Activated CD4-positive, CD25-positive, alpha-beta regulatory T cell treated with anti-CD3 and anti-CD28 coated beads, Interleukin-2, amount 50 U/mL, for 24 hours (primary cell): ENCODE data around the gene ADGRF3.
A peak's percentile ranks its signal among the peaks of the same experiment; 100 is the strongest.
"Not testable (repeated sequence)": the region's sequence is repeated elsewhere in the genome, so short reads cannot be mapped to it uniquely, and the experiment has no call there.

Source experiments
- ATAC-seq, 2 donors: fragments of 150-1000 bp; cut with Tn5 transposase; one replicate each; pipeline ENCODE4 v1.10.0; 2021; ENCODE audit warnings: mild to moderate bottlenecking in 1 of 2, moderate library complexity in 1 of 2

The ADGRF3 gene, protein sequence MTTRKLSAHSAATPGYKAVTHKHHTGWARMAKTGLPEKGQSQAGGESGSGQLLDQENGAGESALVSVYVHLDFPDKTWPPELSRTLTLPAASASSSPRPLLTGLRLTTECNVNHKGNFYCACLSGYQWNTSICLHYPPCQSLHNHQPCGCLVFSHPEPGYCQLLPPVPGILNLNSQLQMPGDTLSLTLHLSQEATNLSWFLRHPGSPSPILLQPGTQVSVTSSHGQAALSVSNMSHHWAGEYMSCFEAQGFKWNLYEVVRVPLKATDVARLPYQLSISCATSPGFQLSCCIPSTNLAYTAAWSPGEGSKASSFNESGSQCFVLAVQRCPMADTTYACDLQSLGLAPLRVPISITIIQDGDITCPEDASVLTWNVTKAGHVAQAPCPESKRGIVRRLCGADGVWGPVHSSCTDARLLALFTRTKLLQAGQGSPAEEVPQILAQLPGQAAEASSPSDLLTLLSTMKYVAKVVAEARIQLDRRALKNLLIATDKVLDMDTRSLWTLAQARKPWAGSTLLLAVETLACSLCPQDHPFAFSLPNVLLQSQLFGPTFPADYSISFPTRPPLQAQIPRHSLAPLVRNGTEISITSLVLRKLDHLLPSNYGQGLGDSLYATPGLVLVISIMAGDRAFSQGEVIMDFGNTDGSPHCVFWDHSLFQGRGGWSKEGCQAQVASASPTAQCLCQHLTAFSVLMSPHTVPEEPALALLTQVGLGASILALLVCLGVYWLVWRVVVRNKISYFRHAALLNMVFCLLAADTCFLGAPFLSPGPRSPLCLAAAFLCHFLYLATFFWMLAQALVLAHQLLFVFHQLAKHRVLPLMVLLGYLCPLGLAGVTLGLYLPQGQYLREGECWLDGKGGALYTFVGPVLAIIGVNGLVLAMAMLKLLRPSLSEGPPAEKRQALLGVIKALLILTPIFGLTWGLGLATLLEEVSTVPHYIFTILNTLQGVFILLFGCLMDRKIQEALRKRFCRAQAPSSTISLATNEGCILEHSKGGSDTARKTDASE

DNA sequence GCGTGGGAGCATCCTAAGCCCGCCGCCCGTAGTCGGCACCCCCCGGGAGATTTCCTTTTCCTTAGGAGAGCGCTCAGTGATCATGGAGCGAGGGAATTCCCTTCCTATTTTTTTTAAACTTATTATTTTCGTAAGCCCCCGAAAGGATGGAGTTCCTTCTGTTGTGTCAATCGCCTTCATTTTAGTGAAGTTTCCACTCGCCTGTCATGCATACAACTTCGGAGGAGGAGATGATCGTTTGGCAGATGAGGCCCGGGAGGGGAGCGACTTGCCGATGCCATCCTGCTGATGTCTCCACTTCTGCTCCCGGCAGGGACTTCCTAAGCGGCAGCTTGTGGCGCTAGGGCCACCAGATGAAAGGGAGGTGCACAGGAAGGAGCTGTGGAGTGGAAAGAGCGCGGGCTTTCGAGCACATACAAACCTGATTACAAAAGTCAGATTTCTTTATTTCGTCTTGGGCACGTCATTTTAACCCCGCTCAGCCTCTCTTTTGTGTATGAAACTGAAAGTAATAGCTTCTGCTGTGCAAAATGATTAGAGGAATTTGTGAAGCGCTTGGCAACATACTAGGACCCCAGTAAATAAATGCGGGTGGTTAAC lies at the start of gene ADGRF3:
TSS of gene ADGRF3 (minus strand) at position 336 of the 600 bp plus-strand sequence. CDS start 555 bp downstream, outside the sequence.
- ATAC-seq = peak; percentile 15 to 21

DNA sequence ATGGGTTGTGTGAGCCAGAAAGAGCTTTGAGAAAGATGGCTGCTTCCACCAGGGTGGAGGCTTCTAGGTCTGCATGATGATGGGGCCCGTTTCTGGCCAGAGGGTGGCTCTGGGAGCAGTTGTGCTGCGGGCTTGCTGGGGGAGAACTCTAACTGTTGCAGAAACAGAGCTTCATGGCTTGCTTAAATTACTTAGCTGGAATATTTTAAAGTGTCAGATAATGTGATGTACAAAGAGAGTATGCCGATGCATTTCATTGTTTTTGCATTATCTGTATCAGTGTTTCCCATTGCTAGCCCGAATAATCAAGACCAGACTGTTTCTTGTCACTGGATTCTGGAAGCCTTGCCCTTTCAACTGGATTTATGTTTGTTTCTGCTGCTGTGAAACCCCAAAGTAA lies 48.8 kb upstream of the ADGRF3 start:
- no peak for ATAC-seq

DNA sequence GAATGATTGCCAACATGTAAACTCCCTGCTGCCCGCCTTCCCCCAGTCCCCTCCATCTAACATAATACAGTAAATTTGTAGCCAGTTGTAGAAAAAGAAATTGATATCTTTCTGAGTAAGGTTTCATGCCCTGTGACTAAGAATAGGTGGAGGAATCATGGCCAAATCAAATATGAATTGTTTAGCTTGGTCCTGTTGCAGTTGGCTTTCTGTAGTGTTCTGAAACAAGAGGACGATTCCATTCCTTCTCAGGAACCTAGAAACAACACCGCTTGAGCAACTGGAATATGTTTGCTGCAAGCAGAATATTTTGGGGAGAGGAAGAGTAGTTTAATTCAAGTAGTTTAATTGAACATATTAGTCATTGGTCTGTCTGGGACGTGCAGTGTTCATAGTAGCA lies 48.1 kb upstream of the ADGRF3 start:
- no peak for ATAC-seq

DNA sequence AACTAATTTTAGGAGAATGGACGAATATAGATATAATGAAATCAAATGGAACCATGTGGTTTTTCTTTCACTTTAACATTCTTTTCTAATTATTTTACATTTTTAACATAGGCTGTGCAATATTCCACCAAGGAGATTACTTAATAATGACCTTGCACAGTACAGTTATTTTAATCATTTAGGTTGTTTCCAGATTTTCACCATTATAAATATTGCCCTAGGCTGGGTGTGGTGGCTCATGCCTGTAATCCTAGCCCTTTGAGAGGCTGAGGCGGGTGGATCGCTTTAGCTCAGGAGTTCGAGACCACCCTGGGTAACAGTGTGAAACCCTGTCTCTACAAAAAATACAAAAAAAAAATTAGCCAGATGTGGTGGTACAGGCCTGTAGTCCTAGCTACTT lies 40.6 kb upstream of the ADGRF3 start:
- no peak for ATAC-seq

DNA sequence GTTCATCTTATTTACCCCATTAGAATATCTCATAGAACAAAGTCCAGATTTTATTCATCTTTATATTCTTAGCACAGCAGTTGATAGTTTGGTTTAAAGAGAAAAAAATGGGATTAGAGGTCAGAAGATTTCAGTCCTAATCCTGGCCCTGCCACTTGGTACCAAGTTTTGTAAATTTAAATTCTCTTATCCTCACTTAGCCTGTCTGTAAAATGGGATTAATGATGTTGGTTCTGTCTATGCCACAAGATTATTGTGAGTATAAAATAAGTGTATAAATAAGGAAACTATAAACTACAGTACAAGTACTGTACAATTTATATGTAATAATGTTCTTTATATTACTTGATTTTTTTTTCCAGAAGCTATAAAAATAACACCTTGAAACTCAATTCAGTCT lies 38.0 kb upstream of the ADGRF3 start:
- ATAC-seq = no peak

DNA sequence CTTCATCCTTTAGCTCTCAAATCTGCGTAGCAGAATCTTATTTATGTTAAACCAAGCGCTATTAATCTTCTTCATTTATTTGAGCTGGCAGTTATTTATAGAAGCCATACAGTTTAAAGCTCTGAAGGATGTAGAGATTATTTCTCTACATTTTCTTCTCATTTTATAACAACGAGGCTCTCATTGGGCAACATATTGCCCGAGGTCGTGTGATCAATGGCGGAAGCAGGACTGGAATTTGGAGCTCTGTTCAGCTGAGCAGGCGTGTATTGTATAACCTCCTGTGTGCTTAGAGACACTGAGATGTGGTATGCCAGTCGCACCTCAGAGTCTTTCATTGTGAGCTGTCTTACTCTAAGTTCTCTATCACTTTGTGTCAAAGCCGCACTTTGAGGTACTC lies 37.6 kb upstream of the ADGRF3 start:
- ATAC-seq = no peak

DNA sequence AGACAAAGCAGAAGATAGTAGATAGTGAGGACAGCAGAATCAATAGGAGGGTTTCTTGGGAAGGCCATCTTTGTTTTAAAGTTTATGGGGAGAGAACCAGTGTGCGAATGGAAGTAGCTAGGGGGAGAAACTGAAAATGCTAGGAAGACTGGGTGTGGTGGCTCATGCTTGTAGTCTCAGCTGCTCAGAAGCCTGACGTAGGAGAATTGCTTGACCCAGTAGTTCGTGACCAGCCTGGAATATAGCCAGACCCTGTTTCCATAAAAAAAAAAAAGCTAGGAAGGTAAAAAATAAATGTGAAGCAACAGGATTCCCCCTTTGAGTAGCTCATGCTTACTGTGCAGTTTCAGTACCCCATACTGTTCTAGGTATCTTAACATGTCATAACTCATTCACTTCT lies 36.0 kb upstream of the ADGRF3 start:
- no peak for ATAC-seq

DNA sequence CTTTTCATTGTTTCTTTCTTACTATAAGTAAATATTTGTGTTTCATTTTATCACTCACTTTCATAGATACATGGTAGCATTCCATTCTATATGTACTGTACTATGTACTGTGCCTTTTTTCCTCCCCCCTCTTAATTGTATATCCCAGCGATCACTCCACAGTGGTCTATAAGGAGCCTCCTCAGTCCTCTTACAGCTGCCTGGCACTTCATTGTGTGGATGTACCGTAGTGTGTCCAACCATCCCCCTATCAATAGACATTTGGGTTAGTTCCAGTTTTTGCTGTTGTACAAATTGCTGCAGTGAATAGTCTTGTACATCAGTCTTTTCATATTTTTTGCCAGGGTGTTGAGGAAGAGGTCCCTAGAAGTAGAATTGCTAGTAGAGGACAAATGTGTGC lies 33.7 kb upstream of the ADGRF3 start:
- no peak for ATAC-seq

DNA sequence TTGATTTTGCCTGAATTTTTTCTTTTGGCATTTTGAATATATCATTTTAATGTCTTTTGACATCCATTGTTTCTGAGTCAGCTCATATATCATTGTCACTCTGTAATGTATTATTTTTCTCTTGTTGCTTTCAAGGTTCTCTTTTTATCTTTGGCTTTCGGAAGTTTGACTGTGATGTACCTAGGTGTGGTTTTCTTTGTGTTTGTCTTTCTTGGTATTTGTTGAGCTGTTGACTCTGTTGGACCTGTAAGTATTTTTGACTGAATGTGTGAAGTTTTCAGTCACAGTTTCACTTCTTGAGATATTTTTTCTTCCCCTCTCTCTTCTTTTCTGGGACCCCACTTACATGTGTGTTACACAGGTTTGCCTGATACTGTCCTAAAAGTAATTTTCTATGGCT lies 30.2 kb upstream of the ADGRF3 start:
- no peak for ATAC-seq

DNA sequence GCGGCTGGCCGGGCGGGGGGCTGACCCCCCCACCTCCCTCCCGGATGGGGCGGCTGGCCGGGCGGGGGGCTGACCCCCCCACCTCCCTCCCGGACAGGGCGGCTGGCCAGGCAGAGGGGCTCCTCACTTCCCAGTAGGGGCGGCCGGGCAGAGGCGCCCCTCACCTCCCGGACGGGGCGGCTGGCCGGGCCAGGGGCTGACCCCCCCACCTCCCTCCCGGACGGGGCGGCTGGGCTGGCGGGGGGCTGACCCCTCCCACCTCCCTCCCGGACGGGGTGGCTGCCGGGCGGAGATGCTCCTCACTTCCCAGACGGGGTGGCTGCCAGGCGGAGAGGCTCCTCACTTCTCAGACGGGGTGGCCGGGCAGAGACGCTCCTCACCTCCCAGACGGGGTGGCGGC lies 24.3 kb upstream of the ADGRF3 start:
- ATAC-seq = not testable (repeated sequence)

DNA sequence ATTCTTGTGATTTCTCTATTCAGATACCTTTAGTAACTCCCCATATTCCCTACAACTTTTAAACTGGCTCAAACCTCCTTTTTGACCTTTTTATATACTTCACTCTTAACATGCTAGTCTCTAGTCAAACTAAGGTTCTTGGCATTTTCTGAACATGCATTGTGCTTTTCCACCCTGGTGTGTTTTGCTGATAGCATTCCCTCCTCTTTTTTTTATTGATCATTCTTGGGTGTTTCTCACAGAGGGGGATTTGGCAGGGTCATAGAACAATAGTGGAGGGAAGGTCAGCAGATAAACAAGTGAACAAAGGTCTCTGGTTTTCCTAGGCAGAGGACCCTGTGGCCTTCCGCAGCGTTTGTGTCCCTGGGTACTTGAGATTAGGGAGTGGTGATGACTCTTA lies 23.1 kb upstream of the ADGRF3 start:
- not testable (repeated sequence) for ATAC-seq

DNA sequence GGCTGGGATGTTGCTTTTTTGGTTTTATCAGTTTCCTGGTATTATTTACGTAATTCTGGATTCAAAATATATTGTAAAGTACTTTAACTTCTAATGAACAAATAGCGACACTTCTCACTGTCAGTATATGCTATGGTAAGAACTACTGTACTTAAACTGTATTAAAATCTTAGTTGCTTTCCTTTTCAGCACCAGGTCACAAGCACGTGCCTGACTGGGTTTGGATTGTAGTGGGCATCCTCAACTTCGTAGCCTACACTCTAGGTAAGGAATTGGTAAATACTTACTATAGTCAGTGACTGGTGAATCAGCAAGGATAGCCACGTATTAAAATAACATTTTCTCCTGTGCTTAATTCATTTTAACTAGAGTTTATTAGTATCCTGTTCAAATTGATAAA lies 20.4 kb upstream of the ADGRF3 start:
- ATAC-seq = no peak

DNA sequence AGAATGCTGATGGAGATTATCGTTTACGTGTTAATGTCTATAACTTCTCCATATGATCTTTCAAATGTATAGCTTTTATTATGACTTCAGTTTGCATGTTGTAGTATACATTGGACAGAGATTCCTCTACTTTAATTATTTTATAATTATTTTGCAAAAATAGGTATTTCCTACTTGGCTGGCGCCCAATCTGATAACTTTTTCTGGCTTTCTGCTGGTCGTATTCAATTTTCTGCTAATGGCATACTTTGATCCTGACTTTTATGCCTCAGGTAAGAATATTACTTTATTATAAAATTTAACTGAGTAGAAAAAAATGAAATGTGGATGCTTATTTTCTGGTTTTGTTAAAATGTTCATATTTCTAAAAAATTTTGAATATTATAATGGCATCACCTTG lies 18.1 kb upstream of the ADGRF3 start:
- ATAC-seq = no peak

DNA sequence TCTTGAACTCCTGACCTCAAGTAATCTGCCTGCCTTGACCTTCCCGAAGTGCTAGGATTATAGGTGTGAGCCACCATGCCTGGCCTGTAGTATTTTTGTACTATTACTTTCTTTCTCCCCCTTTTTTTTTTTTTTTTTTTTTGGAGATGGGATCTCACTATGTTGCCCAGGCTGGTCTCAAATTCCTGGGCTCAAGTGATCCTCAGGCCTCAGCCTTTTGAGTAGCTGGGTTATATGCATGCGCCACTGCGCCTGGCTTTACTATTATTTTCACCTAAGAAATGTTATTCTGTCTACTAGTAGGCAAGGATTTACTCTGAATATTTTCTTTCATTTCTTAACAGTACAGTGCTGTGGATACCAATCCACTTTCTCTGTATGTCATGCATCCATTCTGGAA lies 17.4 kb upstream of the ADGRF3 start:
- ATAC-seq = no peak

DNA sequence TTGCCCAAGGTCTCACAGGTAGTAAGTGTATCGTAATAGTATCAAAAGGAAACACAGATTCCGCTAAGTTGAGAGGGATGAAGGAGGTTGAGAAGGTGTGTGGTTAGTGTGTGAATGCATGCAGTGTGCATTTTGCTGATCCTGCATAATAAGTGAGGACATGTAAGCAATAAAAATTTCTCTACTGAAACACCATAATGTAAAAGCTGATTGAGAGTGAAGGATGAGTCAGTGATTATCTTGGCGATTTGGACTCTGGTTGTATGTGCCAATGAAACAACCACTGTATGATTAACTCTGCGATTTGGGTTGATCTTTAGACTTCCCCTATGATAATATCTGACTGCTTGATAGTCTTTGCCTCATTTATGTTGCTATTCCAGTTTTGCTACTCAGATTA lies 16.7 kb upstream of the ADGRF3 start:
- peak; percentile 83 to 96 for ATAC-seq

DNA sequence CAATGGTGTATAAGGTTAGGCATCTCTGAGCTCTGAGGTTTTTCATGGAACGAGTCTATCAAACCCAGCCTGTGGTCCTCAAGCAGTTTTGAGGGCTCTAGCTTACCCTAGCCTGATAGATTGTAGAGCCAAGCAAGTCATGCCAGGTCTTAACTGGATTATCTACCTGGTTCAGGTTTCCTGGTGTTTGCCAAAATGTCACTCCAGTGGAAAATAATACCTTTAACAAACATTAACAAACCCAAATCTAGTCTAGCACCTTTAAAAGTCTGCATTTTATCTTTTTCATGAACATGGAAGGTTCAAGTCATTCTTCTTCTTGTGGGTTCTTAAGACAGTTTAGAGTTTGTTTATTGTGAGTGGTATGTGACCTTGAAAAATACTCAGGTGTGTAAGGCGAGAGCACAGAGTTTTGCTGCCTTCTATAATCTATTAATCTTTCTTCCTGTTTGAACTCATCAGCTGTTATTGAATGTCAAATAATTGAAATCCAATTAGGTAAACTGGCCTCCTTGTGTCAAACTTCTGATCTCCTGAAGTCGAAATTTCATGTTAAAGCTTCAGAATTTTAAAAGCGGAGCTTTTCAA lies 13.4 kb upstream of the ADGRF3 start:
- no peak for ATAC-seq

DNA sequence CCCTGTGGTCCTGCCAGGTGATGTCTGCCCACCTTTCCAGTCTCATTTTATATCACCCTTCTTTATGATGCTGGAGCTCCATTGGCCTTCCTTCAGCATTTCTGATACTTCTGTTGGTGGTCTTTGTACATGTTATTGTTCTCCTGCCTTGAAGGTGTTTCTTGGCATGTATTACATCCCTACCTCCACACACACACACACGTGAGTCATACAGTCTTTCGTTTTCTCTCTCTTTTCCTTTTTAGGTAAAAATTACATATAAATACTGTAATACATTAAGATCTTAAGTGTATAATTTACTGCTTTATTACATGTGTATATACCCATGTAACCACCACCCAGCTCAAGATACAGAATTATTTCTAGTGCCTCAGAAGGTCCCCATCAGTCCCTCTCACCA lies 10.2 kb upstream of the ADGRF3 start:
- ATAC-seq = no peak

DNA sequence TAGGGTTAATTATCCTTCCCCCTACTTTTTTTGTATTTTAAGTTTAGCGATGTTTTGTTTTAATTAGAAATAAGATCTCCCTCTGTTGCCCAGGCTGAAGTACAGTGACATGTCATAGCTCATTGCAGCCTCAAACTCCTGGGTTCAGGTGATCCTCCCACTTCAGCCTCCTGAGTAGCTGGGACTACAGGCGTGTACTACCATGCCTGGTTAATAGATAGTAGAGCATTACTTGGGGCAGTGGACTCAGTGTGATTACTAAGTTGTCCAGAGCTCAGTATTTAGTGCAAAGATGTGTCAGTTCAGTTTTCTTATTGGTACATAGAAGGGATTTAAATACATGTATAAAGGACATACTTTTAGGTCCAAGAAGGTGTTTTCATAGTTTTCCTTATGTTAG lies 9.5 kb upstream of the ADGRF3 start:
- ATAC-seq = no peak

DNA sequence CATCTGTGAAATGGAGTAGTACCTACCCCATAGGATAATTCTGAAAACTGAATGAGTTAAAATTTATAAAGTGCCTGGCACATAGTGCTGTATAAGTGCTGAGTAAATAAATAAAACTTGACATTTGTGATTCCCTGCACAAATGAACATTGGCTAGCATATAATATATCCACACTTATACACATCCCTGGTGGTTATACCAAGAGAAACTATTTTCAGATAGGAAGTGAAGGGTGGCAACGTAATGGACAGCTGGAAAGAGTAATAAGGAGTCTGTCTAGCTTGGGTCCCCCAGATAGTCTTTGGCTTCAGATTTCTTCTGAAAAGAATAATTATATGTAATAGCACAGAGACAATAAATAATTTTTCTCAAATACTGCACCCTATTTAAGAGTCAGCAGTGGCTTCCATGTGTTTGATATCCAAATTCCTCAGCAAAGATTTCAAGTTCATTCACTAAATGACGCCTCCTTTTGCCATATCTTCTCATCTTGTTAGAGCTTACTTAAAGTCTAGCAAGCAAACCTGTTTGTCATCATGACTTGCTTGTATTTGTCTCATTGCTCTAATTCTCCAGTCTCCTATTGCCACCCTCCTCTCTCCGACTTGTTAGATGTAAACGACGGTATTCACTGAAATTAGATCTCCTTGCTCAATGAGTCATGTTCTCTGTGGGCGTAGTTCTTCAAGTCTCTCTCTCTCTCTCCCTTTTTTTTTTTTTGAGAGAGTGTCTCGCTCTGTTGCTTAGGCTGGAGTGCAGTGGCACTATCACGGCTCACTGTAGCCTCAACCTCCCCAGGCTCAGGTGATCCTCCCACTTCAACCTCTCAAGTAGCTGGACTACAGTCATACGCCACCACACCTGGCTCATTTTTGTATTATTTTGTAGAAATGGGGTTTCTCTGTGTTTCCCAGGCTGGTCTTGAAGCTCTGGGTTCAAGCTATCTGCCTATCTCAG lies 8.7 kb upstream of the ADGRF3 start:
- ATAC-seq = peak; percentile 57 to 59

DNA sequence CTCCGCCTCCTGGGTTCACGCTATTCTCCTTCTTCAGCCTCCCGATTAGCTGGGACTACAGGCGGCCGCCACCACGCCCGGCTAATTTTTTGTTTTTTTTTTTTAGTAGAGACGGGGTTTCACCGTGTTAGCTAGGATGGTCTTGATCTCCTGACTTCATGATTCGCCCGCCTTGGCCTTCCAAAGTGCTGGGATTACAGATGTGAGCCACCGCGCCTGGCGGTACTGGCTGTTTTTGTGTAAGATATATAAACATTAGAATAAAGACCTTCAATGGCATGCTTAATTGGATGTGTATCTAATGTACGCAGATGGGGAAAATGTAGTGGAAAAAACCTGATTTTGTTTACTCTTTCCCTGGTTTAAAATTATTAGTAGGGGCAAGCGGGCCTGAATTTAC lies 7.9 kb upstream of the ADGRF3 start:
- not testable (repeated sequence) for ATAC-seq

DNA sequence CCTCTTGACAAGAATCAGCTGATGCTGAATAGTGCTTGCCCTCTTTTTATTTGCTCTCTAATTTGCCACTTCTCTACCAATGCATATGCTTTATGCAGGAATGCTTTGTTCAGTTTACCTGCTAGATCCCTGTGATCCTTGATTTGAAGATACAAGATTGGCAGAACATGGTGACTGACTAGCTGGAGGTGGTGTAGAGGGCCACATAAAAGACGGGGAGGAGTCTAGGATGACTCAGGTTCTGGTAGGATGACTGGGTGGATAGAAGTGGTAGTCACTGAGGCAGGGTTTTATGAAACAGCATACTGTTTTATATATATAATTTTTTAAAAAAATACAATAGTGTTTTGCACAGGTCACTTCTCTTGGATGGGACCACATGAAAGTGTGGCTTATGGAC lies 6.3 kb upstream of the ADGRF3 start:
- ATAC-seq = peak; percentile 96 to 98
